Measurements from ENCODE around the gene FHAD1.

Gene FHAD1

DNA sequence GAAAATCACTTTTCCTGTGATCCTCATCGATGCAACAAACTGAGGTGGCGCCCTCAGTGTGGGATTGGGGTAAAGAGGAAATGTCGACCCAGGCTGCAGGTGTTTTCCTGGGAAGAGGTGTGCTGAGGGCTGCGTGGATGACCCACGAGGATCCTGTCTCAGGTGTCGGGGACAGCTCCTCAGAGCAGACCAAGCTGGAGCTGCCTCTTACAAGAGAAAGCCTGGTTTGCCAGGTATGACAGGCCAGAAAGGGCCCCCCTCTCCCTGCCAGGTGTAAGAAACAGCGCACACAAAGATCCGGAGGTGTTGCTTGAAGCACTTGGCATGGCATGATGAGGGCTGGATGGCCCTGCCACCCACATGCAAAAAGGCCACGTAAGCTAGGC, 12.6 kb downstream of the FHAD1 start:
- Histone ChIP-seq H3K4me3 (ENCODE audit: low read length) (no peak overlapping the region), H3K9ac (ENCODE audit: low read length) (no peak overlapping the region), H2AFZ (ENCODE audit: low read depth, low read length) (no peak overlapping the region), H3K4me1 (ENCODE audit: low read length) (peaks cover 4% of the 10 kb centered on the region; the same call in 1 of the 2 replicates), H4K20me1 (ENCODE audit: insufficient read depth, low read length) (no peaks in the 10 kb centered on the region), H3K9me3 (ENCODE audit: insufficient read depth, low read length) (no peaks in the 10 kb centered on the region), H3K4me2 (ENCODE audit: low read length) (no peak overlapping the region), H3K79me2 (ENCODE audit: low read length) (no peaks in the 10 kb centered on the region), H3K27me3 (ENCODE audit: low read depth, low read length) (peaks cover 18% of the 10 kb centered on the region), H3K36me3 (replicated peaks; ENCODE audit: low read depth, low read length) (no peaks in the 10 kb centered on the region), H3K27ac (ENCODE audit: low read length) (no peak overlapping the region)
- TF ChIP-seq EZH2phosphoT487 (IDR thresholded peaks at IDR 0.05; ENCODE audit: low read depth) (no peak), CTCF (IDR thresholded peaks at IDR 0.05; ENCODE audit: low read depth, low read length) (no peak)

DNA sequence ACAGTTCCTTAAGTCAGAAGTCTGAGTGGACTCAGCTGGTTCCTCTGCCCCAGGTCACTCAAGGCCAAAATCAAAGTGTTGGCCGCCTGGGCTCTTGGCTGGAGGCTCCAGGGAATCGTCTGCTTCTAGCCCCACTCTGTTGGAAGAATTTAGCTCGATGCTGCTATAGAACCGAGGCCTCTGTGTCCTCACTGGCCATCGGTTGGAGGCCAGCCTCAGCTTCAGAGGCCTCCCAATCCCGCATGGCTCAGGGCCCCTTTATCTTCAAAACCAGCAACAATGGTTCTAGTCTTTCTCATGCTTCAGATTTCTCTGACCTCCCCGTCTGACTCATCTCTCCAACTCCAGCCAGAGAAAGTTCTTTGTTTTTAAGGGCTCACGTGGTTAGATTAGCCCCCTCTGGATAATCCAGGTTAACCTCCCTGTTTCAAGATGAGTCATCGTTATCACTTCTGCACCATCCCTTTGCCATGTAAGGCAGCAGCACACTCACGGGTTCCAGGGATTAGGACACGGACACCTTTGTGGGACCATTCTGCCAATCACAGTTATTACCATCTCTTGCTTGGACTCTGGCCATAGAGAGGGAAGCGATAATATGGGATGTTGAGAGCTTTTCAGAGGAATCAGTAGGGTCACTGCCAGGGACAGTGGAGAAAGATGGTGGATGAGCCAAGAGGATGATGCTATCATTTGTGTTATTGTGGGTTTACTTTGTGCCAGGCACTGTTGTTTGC, 13.6 kb downstream of the FHAD1 start:
- Histone ChIP-seq H3K79me2 (ENCODE audit: low read length) (no peaks in the 10 kb centered on the region), H3K27me3 (ENCODE audit: low read depth, low read length) (peaks cover 16% of the 10 kb centered on the region; the same call in 1 of the 2 replicates), H3K4me2 (ENCODE audit: low read length) (no peak overlapping the region), H3K36me3 (replicated peaks; ENCODE audit: low read depth, low read length) (no peaks in the 10 kb centered on the region), H2AFZ (ENCODE audit: low read depth, low read length) (no peak overlapping the region), H3K4me1 (ENCODE audit: low read length) (peaks cover 4% of the 10 kb centered on the region; the same call in 1 of the 2 replicates), H3K9me3 (ENCODE audit: insufficient read depth, low read length) (no peaks in the 10 kb centered on the region), H4K20me1 (ENCODE audit: insufficient read depth, low read length) (no peaks in the 10 kb centered on the region), H3K27ac (ENCODE audit: low read length) (no peak overlapping the region), H3K9ac (ENCODE audit: low read length) (no peak overlapping the region), H3K4me3 (ENCODE audit: low read length) (no peak overlapping the region)
- TF ChIP-seq CTCF (IDR thresholded peaks at IDR 0.05; ENCODE audit: low read depth, low read length) (no peak), EZH2phosphoT487 (IDR thresholded peaks at IDR 0.05; ENCODE audit: low read depth) (no peak)

GRCh38 chr1:15261155-15262002, 14.4 kb downstream of the FHAD1 start:
- TF ChIP-seq EZH2phosphoT487 (IDR thresholded peaks at IDR 0.05; ENCODE audit: low read depth) (no peak), CTCF (IDR thresholded peaks at IDR 0.05; ENCODE audit: low read depth, low read length) (no peak)
- H3K4me3 ChIP-seq (ENCODE audit: low read length): no peak overlapping the region
- H3K9me3 ChIP-seq (ENCODE audit: insufficient read depth, low read length): no peaks in the 10 kb centered on the region
- H3K4me2 ChIP-seq (ENCODE audit: low read length): no peak overlapping the region
- H4K20me1 ChIP-seq (ENCODE audit: insufficient read depth, low read length): no peaks in the 10 kb centered on the region
- H3K79me2 ChIP-seq (ENCODE audit: low read length): no peaks in the 10 kb centered on the region
- no peak overlapping the region for H2AFZ ChIP-seq (ENCODE audit: low read depth, low read length)
- peaks cover 12% of the 10 kb centered on the region; the same call in 1 of the 2 replicates for H3K27me3 ChIP-seq (ENCODE audit: low read depth, low read length)
- H3K36me3 ChIP-seq (replicated peaks; ENCODE audit: low read depth, low read length): no peaks in the 10 kb centered on the region
- no peak overlapping the region for H3K27ac ChIP-seq (ENCODE audit: low read length)
- H3K4me1 ChIP-seq (ENCODE audit: low read length): peaks cover 4% of the 10 kb centered on the region; the same call in 1 of the 2 replicates
- H3K9ac ChIP-seq (ENCODE audit: low read length): no peak overlapping the region

GRCh38 chr1:15262003-15262377, 15.0 kb downstream of the FHAD1 start:
- Histone ChIP-seq H2AFZ (ENCODE audit: low read depth, low read length) (no peak overlapping the region), H3K79me2 (ENCODE audit: low read length) (no peaks in the 10 kb centered on the region), H3K4me3 (ENCODE audit: low read length) (no peak overlapping the region), H3K9ac (ENCODE audit: low read length) (no peak overlapping the region), H3K36me3 (replicated peaks; ENCODE audit: low read depth, low read length) (no peaks in the 10 kb centered on the region), H3K4me2 (ENCODE audit: low read length) (no peak overlapping the region), H4K20me1 (ENCODE audit: insufficient read depth, low read length) (no peaks in the 10 kb centered on the region), H3K9me3 (ENCODE audit: insufficient read depth, low read length) (no peaks in the 10 kb centered on the region), H3K27me3 (ENCODE audit: low read depth, low read length) (peaks cover 12% of the 10 kb centered on the region; the same call in 1 of the 2 replicates), H3K27ac (ENCODE audit: low read length) (no peak overlapping the region), H3K4me1 (ENCODE audit: low read length) (peaks cover 4% of the 10 kb centered on the region; the same call in 1 of the 2 replicates)
- TF ChIP-seq CTCF (IDR thresholded peaks at IDR 0.05; ENCODE audit: low read depth, low read length) (no peak), EZH2phosphoT487 (IDR thresholded peaks at IDR 0.05; ENCODE audit: low read depth) (no peak)
